SK-N-SH treated with all-trans-retinoic acid at 6 μM for 48 hours (cell line): Measurements from ENCODE around the gene CRLF1.

ENCODE experiments used
- ATAC-seq: fragments of 200-7000 bp; cut with Tn5 transposase; 3 replicates; pipeline ENCODE4 v1.9.1; 2020; ENCODE audit warnings: mild to moderate bottlenecking, moderate library complexity
- ARNTL ChIP-seq: fragments of 450-650 bp; formaldehyde crosslinking; IDR thresholded peaks from 2 replicates; pipeline ENCODE4 v1.5.0; 2020; ENCODE audit warnings: low read depth, mild to moderate bottlenecking, moderate library complexity, borderline replicate concordance
- BACH2 ChIP-seq: fragments of 250-450 bp; sonication (Bioruptor Pico); IDR thresholded peaks from 2 replicates; pipeline ENCODE4 v1.9.0; 2021; ENCODE audit warnings: mild to moderate bottlenecking, borderline replicate concordance
- CSDC2 ChIP-seq: fragments of 250-450 bp; sonication (Bioruptor Pico); IDR thresholded peaks from 2 replicates; pipeline ENCODE4 v1.5.0; 2020; ENCODE audit warnings: mild to moderate bottlenecking, moderate library complexity
- CSRNP3 ChIP-seq: fragments of 250-450 bp; sonication (Bioruptor Pico); IDR thresholded peaks from 2 replicates; pipeline ENCODE4 v1.5.1; 2021; ENCODE audit warnings: mild to moderate bottlenecking, moderate library complexity
- ESRRG ChIP-seq: fragments of 250-450 bp; sonication (Bioruptor Pico); IDR thresholded peaks from 2 replicates; pipeline ENCODE4 v1.6.1; 2021; ENCODE audit warnings: mild to moderate bottlenecking
- GLIS3 ChIP-seq: fragments of 250-450 bp; sonication (Bioruptor Pico); IDR thresholded peaks from 2 replicates; pipeline ENCODE4 v1.5.0; 2020; ENCODE audit warnings: mild to moderate bottlenecking, moderate library complexity
- ISL1 ChIP-seq: fragments of 250-450 bp; sonication (Bioruptor Pico); IDR thresholded peaks from 2 replicates; pipeline ENCODE4 v2.1.2; 2022; ENCODE audit warnings: mild to moderate bottlenecking, moderate library complexity
- OSR1 ChIP-seq: fragments of 250-450 bp; sonication (Bioruptor Pico); IDR thresholded peaks from 2 replicates; pipeline ENCODE4 v1.8.0; 2022; ENCODE audit warnings: moderate library complexity, mild to moderate bottlenecking, inconsistent platforms
- PATZ1 ChIP-seq: fragments of 250-450 bp; sonication (Bioruptor Pico); IDR thresholded peaks from 2 replicates; pipeline ENCODE4 v1.8.0; 2020; ENCODE audit warnings: mild to moderate bottlenecking, moderate library complexity, borderline replicate concordance
- POU6F1 ChIP-seq: fragments of 250-450 bp; sonication (Bioruptor Pico); IDR thresholded peaks from 2 replicates; pipeline ENCODE4 v1.8.0; 2021; ENCODE audit warnings: low read depth, mild to moderate bottlenecking, moderate library complexity, borderline replicate concordance
- PPARA ChIP-seq: fragments of 250-450 bp; sonication (Bioruptor Pico); IDR thresholded peaks from 2 replicates; pipeline ENCODE4 v1.5.0; 2020; ENCODE audit warnings: mild to moderate bottlenecking, borderline replicate concordance
- RARB ChIP-seq: fragments of 250-450 bp; sonication (Bioruptor Pico); IDR thresholded peaks from 2 replicates; pipeline ENCODE4 v1.8.0; 2021; ENCODE audit warnings: mild to moderate bottlenecking, moderate library complexity
- SNAI2 ChIP-seq: fragments of 250-450 bp; sonication (Bioruptor Pico); IDR thresholded peaks from 2 replicates; pipeline ENCODE4 v1.5.0; 2020; ENCODE audit warnings: mild to moderate bottlenecking, moderate library complexity
- TCF4 ChIP-seq: fragments of 250-450 bp; sonication (Bioruptor Pico); IDR thresholded peaks from 2 replicates; pipeline ENCODE4 v1.8.0; 2021; ENCODE audit warnings: mild to moderate bottlenecking, moderate library complexity, borderline replicate concordance
- TOX ChIP-seq: fragments of 250-450 bp; sonication (Bioruptor Pico); IDR thresholded peaks from 2 replicates; pipeline ENCODE4 v1.8.0; 2021; ENCODE audit warnings: mild to moderate bottlenecking, moderate library complexity, borderline replicate concordance
- ZFP3 ChIP-seq: fragments of 250-450 bp; sonication (Bioruptor Pico); IDR thresholded peaks from 2 replicates; pipeline ENCODE4 v1.5.0; 2020; ENCODE audit warnings: mild to moderate bottlenecking, moderate library complexity
- ZNF565 ChIP-seq: fragments of 450-650 bp; formaldehyde crosslinking; conservative IDR thresholded peaks from 2 replicates; pipeline ENCODE4 v1.5.0; 2020; ENCODE audit warnings: low read depth, mild to moderate bottlenecking, moderate library complexity
- ZNF70 ChIP-seq: fragments of 450-650 bp; formaldehyde crosslinking; IDR thresholded peaks from 2 replicates; pipeline ENCODE4 v1.5.0; 2020; ENCODE audit warnings: mild to moderate bottlenecking, moderate library complexity
- ZNF8 ChIP-seq: fragments of 450-650 bp; formaldehyde crosslinking; IDR thresholded peaks from 2 replicates; pipeline ENCODE4 v1.5.0; 2020; ENCODE audit warnings: mild to moderate bottlenecking, moderate library complexity
- TF ChIP-seq, protein P1 (sequence below): fragments of 250-450 bp; sonication (Bioruptor Pico); IDR thresholded peaks from 2 replicates; pipeline ENCODE4 v1.5.1; 2020; ENCODE audit warnings: low read depth, mild to moderate bottlenecking, moderate library complexity

CRLF1 gene

DNA sequence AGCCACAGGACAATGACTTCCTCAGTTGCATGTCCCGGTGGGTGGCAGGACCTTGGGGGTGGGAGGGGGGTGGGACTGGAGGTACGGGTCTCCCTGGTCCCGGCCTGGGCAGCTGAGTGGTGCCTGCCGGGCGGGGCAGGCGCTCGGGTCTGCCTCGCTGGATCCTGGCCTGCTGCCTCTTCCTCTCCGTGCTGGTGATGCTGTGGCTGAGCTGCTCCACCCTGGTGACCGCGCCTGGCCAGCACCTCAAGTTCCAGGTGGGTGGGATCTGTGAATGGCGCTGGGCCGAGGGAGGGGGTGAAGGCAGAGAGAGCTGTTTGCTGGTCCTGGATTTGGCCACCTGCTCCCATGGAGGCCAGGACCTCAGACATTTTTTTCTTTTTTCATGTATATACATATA lies 11.6 kb upstream of the CRLF1 start:
- no peak for ATAC-seq
- TF ChIP-seq ARNTL, result no peak
- TF ChIP-seq TCF4 (CRISPR knock-in tag), result no peak
- no peak for TF ChIP-seq OSR1
- TF ChIP-seq BACH2 (CRISPR knock-in tag), result no peak
- no peak for TF ChIP-seq ZFP3 (CRISPR knock-in tag)
- no peak for TF ChIP-seq CSRNP3 (CRISPR knock-in tag)
- TF ChIP-seq GLIS3 (CRISPR knock-in tag), result no peak
- TF ChIP-seq, protein P1, sequence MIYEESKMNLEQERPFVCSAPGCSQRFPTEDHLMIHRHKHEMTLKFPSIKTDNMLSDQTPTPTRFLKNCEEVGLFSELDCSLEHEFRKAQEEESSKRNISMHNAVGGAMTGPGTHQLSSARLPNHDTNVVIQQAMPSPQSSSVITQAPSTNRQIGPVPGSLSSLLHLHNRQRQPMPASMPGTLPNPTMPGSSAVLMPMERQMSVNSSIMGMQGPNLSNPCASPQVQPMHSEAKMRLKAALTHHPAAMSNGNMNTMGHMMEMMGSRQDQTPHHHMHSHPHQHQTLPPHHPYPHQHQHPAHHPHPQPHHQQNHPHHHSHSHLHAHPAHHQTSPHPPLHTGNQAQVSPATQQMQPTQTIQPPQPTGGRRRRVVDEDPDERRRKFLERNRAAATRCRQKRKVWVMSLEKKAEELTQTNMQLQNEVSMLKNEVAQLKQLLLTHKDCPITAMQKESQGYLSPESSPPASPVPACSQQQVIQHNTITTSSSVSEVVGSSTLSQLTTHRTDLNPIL (CRISPR knock-in tag), result no peak
- no peak for TF ChIP-seq CSDC2 (CRISPR knock-in tag)
- TF ChIP-seq TOX (CRISPR knock-in tag), result no peak
- TF ChIP-seq ZNF8 (CRISPR knock-in tag), result no peak
- TF ChIP-seq POU6F1 (CRISPR knock-in tag), result no peak
- no peak for TF ChIP-seq ESRRG (CRISPR knock-in tag)

GRCh38 chr19:18617562-18617961 lies 11.0 kb upstream of the CRLF1 start:
- TF ChIP-seq, protein P1 (CRISPR knock-in tag), result no peak
- TF ChIP-seq SNAI2 (CRISPR knock-in tag), result no peak
- ATAC-seq, result no peak

DNA sequence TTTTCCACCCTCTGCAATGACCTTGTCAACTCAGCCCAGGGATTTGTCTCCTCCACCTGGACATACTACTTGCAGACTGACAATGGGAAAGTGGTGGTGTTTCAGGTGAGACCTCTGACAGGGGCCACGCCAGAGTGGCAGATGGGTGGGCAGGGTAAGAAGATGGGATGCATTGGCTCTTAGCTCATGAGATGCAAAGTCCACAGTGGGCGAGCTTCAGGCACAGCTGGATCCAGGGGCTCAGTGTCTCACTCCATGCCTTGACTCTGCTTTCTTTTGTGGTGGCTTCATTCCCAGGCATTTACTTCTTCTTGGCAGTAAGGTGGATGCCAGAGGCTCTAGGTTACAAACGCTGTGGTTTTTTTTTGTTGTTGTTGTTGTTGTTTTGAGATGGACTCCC lies 9.4 kb upstream of the CRLF1 start:
- TF ChIP-seq PATZ1 (CRISPR knock-in tag) (no peak), ARNTL (no peak)
- ATAC-seq, result no peak

GRCh38 chr19:18613589-18614234 lies 7.1 kb upstream of the CRLF1 start:
- TF ChIP-seq ARNTL (no peak), PPARA (CRISPR knock-in tag) (no peak), TCF4 (CRISPR knock-in tag) (no peak), TOX (CRISPR knock-in tag) (no peak), ZNF70 (no peak)
- ATAC-seq, result no peak

DNA sequence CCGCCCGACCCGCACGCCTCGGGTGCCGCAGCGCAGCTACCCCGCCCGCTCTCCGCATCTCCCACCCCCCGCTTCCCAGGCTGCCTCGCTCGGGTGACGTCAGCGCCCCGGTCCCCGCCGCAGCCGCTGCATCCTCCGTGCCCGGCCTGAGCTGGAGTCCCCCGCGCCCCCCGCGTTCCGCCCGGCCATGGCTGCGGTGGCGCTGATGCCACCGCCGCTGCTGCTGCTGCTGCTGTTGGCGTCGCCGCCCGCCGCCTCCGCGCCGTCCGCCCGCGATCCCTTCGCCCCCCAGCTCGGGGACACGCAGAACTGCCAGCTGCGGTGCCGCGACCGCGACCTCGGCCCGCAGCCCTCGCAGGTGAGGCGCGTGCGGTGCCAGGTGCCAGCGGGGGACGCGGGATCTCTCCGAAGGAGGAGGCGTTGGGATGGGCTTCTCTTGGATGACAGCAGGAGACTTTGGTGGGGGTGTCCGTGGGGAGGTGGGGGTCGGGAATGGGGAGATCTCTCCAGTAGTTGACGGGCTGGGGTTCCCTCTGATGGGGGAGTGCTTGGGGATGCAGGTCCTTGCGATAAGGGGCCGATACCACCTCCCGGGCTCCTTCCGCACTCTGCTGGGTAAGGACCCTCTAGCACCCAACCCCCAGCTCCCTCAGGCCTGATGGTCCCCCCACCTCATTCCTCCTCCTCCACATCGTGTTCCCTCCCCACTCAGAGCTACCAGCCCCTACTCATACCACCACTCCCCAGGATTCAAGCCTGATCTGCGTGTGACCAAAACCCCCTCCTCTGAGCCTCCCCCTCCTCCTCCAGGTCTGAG lies 6.4 kb upstream of the CRLF1 start, which contains the start of gene TMEM59L:
Gene TMEM59L, plus strand, starts transcription at position 99 of the 817 bp plus-strand sequence. Its CDS starts 89 bp downstream, at position 188.
- peak; percentile 62 for ATAC-seq
- TF ChIP-seq ISL1 (CRISPR knock-in tag) (no peak), OSR1 (no peak), TOX (CRISPR knock-in tag) (no peak), TCF4 (CRISPR knock-in tag) (no peak), PPARA (CRISPR knock-in tag) (no peak), ZNF8 (CRISPR knock-in tag) (no peak), ZNF565 (CRISPR knock-in tag) (no peak), PATZ1 (CRISPR knock-in tag) (no peak), CSRNP3 (CRISPR knock-in tag) (no peak), RARB (CRISPR knock-in tag) (no peak)
